GM19324 (cell line): ENCODE results near the gene NFX1.

Source experiments
- ATAC-seq: cut with Tn5 transposase; IDR thresholded peaks from one replicate; pipeline ENCODE4 v1.9.1; 2021; ENCODE audit warnings: mild to moderate bottlenecking, moderate library complexity; ENCODE audit not compliant: unreplicated experiment, low FRiP score

Gene NFX1

GRCh38 chr9:33290247-33291030, at the start of gene NFX1:
Gene NFX1 (plus strand): TSS chr9:33290516. CDS start chr9:33290573, 57 bp downstream.
- peak; percentile 95 for ATAC-seq

- ATAC-seq, result no peak
These were observed 49.0 kb upstream of the NFX1 start for GRCh38 chr9:33241298-33241697.

GRCh38 chr9:33242609-33243134, 47.6 kb upstream of the NFX1 start:
- no peak for ATAC-seq

GRCh38 chr9:33244137-33244784, 46.1 kb upstream of the NFX1 start:
- no peak for ATAC-seq

- ATAC-seq, result no peak
These were observed 45.0 kb upstream of the NFX1 start for GRCh38 chr9:33245341-33245740.

GRCh38 chr9:33246269-33246860, 44.0 kb upstream of the NFX1 start:
- ATAC-seq, result no peak

- ATAC-seq, result no peak
These were observed 41.7 kb upstream of the NFX1 start for GRCh38 chr9:33248606-33249005.

- ATAC-seq, result peak; percentile 29
These were observed 41.1 kb upstream of the NFX1 start for GRCh38 chr9:33249087-33249658.

- no peak for ATAC-seq
These were observed 40.3 kb upstream of the NFX1 start for GRCh38 chr9:33249983-33250382.

- no peak for ATAC-seq
These were observed 39.8 kb upstream of the NFX1 start for GRCh38 chr9:33250458-33250995.

GRCh38 chr9:33254211-33254610, 36.1 kb upstream of the NFX1 start:
- no peak for ATAC-seq

- ATAC-seq, result no peak
These were observed 35.3 kb upstream of the NFX1 start for GRCh38 chr9:33255014-33255413.

GRCh38 chr9:33255471-33255870, 34.8 kb upstream of the NFX1 start:
- no peak for ATAC-seq

GRCh38 chr9:33256236-33256635, 34.1 kb upstream of the NFX1 start:
- ATAC-seq, result no peak

- no peak for ATAC-seq
These were observed 33.0 kb upstream of the NFX1 start for GRCh38 chr9:33257276-33257675.

GRCh38 chr9:33260372-33260771, 29.9 kb upstream of the NFX1 start:
- no peak for ATAC-seq

- ATAC-seq, result peak; percentile 7
These were observed 26.9 kb upstream of the NFX1 start for GRCh38 chr9:33263131-33264002.

- ATAC-seq, result peak; percentile 25
These were observed 26.3 kb upstream of the NFX1 start for GRCh38 chr9:33264003-33264472.

- peak; percentile 82 for ATAC-seq
These were observed 25.7 kb upstream of the NFX1 start, which contains the start of the genes BAG1 and CHMP5 for GRCh38 chr9:33264473-33265177. Gene BAG1 (minus strand): TSS chr9:33264708. Gene CHMP5 (plus strand): TSS chr9:33265049. CDS start chr9:33265079, 30 bp downstream.
